AG09319 (cell line): ENCODE results near the gene HILPDA.

Experiments
- DNase-seq: peaks from one replicate; pipeline ENCODE4 v3.0.0-alpha.2; 2010; ENCODE audit warnings: low read depth; ENCODE audit errors: extremely low read depth
- CTCF ChIP-seq: IDR thresholded peaks from 2 replicates; pipeline ENCODE4 v1.5.1; 2011; ENCODE audit warnings: low read depth, mild to moderate bottlenecking, inconsistent platforms, low read length, moderate library complexity

Gene HILPDA, protein sequence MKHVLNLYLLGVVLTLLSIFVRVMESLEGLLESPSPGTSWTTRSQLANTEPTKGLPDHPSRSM

DNA sequence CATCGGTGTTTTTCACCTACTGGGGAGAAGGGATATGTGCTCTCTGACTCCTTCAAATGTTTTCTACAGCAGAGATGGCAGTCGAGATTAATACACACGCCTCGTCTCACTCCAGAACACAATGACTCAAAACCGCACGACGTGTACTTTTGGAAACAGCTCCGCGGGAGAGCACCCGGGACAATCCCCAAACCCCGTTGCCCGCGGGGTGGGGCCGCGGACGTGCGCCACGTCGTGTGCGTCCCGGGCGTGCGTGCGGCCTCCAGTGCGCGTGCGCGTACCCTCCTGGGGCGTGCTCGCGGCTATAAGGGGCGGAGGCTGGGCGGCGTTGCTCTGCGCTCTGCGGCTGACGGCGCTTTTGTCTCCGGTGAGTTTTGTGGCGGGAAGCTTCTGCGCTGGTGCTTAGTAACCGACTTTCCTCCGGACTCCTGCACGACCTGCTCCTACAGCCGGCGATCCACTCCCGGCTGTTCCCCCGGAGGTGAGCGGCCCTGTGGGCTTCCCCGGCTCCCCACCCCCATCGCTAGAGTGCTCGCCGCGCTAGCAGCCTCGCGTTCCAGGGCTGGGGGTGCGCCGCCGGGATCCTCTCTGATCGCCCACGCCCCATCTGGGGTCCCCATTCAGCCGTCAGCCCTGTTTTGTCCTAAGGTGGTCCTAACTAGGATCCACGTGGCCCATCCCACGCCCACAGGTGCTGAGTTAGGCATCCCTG lies at the start of gene HILPDA:
TSS of gene HILPDA (plus strand) at position 336 of the 712 bp plus-strand sequence. CDS start 1,391 bp downstream, outside the sequence.
- no peak for TF ChIP-seq CTCF
- DNase-seq, result peak; percentile 83

GRCh38 chr7:128406314-128407232 lies 49.1 kb upstream of the HILPDA start:
- no peak for TF ChIP-seq CTCF

DNA sequence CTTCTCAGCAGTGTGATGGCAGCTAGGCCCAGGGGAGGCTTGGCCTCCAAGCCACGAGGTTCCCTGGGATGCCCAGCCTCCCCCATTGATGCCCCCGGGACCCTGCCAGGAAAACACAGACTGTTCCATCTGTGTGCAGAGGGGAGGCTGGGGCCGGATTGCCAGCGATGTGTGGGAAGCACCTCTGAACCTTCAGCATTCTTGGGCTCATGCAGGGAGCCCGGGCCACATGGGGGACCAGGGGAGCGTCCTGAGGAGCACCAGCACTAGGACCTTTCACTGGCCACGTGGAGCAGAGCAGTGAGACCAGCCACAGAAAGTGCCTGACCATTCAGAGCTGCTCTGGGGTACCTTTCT lies 48.5 kb upstream of the HILPDA start:
- no peak for DNase-seq
- TF ChIP-seq CTCF, result no peak

More at GRCh38 chr7:128406314-128407232, 49.1 kb upstream of the HILPDA start:
- DNase-seq, result no peak

GRCh38 chr7:128407751-128408708 lies 47.6 kb upstream of the HILPDA start:
- TF ChIP-seq CTCF, result no peak
- no peak for DNase-seq

DNA sequence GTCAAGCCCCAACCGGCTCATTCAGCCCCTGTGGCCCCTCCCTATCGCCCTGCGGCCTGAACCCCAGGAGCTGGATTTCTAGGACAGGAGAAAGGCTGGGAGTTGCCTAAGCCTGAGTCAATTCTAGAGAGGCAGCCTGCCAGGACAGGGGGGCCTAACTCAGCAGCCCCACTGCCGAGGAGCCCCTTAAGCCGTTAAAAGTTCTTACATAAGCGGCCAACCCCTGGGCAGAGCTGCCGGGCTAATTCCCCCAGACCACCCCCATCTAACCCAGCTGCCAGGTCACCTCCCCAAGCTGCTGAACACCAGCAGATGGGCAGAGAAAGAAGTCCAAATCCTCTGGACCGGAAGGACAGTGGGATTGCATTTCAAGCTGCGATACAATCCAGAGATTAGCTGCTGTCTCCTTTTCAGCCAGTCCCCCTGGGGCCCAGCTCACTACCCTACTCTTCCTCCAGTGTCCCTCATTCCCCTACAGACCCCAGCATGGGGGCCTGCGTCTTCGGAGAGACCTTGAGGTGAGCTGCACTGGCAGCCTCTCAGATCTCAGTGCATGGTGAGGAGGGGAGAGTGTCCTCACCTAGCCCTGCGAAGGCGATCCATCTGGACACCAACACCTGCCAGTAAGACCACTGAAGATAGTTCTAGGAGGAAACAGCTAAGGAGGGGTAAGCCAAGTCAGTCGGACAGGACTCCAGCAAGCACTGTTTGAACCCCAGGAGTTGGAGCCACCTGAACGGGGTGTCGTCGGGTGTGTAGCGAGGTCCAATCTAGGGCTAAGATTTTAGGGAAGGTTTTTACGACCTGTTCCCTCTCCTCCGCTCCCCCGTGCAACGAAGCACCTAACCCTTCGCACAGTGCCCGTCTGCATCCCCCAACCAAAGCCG lies 46.7 kb upstream of the HILPDA start:
- DNase-seq, result no peak
- no peak for TF ChIP-seq CTCF
